ENCODE measurements around the gene CORO2A.
A peak's percentile ranks its signal among the peaks of the same experiment; 100 is the strongest.

CORO2A gene, protein sequence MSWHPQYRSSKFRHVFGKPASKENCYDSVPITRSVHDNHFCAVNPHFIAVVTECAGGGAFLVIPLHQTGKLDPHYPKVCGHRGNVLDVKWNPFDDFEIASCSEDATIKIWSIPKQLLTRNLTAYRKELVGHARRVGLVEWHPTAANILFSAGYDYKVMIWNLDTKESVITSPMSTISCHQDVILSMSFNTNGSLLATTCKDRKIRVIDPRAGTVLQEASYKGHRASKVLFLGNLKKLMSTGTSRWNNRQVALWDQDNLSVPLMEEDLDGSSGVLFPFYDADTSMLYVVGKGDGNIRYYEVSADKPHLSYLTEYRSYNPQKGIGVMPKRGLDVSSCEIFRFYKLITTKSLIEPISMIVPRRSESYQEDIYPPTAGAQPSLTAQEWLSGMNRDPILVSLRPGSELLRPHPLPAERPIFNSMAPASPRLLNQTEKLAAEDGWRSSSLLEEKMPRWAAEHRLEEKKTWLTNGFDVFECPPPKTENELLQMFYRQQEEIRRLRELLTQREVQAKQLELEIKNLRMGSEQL

DNA sequence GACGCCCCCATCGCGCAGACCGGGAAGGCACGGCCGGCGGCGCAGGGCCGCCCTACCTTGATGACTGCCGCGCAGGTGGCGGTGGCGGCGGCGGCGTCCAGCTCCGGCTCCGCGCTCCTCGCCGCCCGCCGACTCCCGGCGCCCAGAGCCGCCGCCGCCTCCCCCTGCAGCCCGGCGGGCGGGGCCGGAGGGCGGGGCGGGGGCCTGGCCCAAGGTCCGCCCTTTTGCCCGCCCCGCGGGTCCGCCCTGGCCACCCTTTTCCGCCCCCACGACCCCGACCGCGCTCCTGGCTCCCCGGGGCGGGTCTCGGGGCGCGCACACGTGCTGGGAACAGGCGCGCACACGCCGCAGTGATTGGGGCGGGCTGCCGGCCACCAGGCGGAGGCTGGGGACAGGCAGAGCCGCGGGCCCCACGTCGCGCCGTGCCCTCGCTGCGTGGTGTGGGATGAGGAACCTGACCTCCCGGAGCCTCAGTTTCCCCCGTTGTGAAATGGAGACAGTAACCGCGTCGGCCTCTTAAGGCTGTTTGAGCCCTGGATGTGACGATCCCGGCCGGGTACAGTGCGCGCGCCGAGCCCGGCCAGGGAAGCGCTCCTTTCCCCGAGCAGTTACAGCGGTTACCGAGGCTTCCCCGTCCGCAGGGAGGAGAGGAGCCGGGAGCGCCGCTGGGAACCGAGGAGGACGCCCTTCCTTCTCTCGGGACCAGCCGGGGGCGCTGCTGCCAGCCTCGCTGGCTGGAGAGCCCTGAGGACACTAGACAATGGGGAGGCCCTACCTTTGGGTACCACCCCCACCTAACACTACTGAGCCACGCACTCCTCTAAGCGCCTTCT is at the start of gene CORO2A:
Gene CORO2A (minus strand): TSS at position 135 of the 833 bp plus-strand sequence. CDS start 34,977 bp downstream, outside the sequence.
- Histone ChIP-seq H3K9me3 (ENCODE audit: control insufficient read depth, insufficient read depth, low read depth, low read length) (no peaks in the 10 kb centered on the region), H3K27me3 (ENCODE audit: control insufficient read depth, insufficient read depth, low read length) (no peaks in the 10 kb centered on the region), H3K27ac (ENCODE audit: low read depth, low read length) (peak within 1 kb of the TSS; percentile 28; the same call in 1 of the 2 replicates), H3K9ac (ENCODE audit: low read length) (peak within 1 kb of the TSS; percentile 80), H3K4me1 (ENCODE audit: control insufficient read depth, insufficient read depth, low read length) (peaks cover 22% of the 10 kb centered on the region), H3K4me3 (ENCODE audit: low read depth, low read length) (peak within 1 kb of the TSS; percentile 85), H3K36me3 (ENCODE audit: control insufficient read depth, insufficient read depth, low read length) (no peaks in the 10 kb centered on the region)

- peaks cover 27% of the 10 kb centered on the region; the same call in 1 of the 2 replicates for H3K36me3 ChIP-seq (ENCODE audit: control insufficient read depth, insufficient read depth, low read length)
- no peak overlapping the region for H3K27ac ChIP-seq (ENCODE audit: low read depth, low read length)
- H3K9me3 ChIP-seq (ENCODE audit: control insufficient read depth, insufficient read depth, low read depth, low read length), result no peaks in the 10 kb centered on the region
- H3K9ac ChIP-seq (ENCODE audit: low read length), result no peak overlapping the region
- peaks cover 22% of the 10 kb centered on the region for H3K4me1 ChIP-seq (ENCODE audit: control insufficient read depth, insufficient read depth, low read length)
- H3K27me3 ChIP-seq (ENCODE audit: control insufficient read depth, insufficient read depth, low read length), result no peaks in the 10 kb centered on the region
- H3K4me3 ChIP-seq (ENCODE audit: low read depth, low read length), result no peak overlapping the region
Observed at GRCh38 chr9:98241357-98242300, 49.2 kb upstream of the CORO2A start.

DNA sequence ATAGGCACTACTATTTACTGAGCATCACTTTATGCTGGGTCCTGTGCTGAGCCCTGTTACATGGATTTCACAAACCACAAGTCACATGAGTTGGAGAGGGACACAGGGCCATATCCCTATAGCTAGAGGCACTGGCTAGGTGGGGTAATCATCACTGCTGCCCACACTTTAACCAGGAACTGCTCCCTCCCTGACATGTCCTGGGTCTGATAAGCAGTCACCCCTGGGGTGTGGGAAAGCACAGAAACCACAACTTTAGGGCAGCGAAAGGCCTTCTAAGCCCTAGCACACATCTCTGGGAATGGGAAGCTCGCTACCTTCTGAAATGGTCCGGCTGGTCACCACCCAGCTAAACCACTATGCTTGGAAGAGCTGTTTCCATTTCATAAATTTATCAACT is 48.0 kb upstream of the CORO2A start:
- peaks cover 19% of the 10 kb centered on the region for H3K4me1 ChIP-seq (ENCODE audit: control insufficient read depth, insufficient read depth, low read length)
- no peaks in the 10 kb centered on the region for H3K27me3 ChIP-seq (ENCODE audit: control insufficient read depth, insufficient read depth, low read length)

GRCh38 chr9:98236901-98237487 is 44.6 kb upstream of the CORO2A start:
- H3K27ac ChIP-seq (ENCODE audit: low read depth, low read length), result no peak overlapping the region
- peaks cover 2% of the 10 kb centered on the region; the same call in 1 of the 2 replicates for H3K4me1 ChIP-seq (ENCODE audit: control insufficient read depth, insufficient read depth, low read length)
- H3K4me3 ChIP-seq (ENCODE audit: low read depth, low read length), result no peak overlapping the region
- no peaks in the 10 kb centered on the region for H3K9me3 ChIP-seq (ENCODE audit: control insufficient read depth, insufficient read depth, low read depth, low read length)
- no peaks in the 10 kb centered on the region for H3K27me3 ChIP-seq (ENCODE audit: control insufficient read depth, insufficient read depth, low read length)
- H3K9ac ChIP-seq (ENCODE audit: low read length), result no peak overlapping the region
- peaks cover 40% of the 10 kb centered on the region; the same call in 1 of the 2 replicates for H3K36me3 ChIP-seq (ENCODE audit: control insufficient read depth, insufficient read depth, low read length)

More for the DNA sequence above, 48.0 kb upstream of the CORO2A start:
- H3K27ac ChIP-seq (ENCODE audit: low read depth, low read length), result no peak overlapping the region
- H3K9ac ChIP-seq (ENCODE audit: low read length), result no peak overlapping the region
- H3K36me3 ChIP-seq (ENCODE audit: control insufficient read depth, insufficient read depth, low read length), result peaks cover 27% of the 10 kb centered on the region; the same call in 1 of the 2 replicates
- H3K9me3 ChIP-seq (ENCODE audit: control insufficient read depth, insufficient read depth, low read depth, low read length), result no peaks in the 10 kb centered on the region
- H3K4me3 ChIP-seq (ENCODE audit: low read depth, low read length), result no peak overlapping the region

GRCh38 chr9:98235126-98235525 is 42.7 kb upstream of the CORO2A start:
- no peak overlapping the region for H3K9ac ChIP-seq (ENCODE audit: low read length)
- no peaks in the 10 kb centered on the region for H3K9me3 ChIP-seq (ENCODE audit: control insufficient read depth, insufficient read depth, low read depth, low read length)
- H3K4me3 ChIP-seq (ENCODE audit: low read depth, low read length), result no peak overlapping the region
- no peak overlapping the region for H3K27ac ChIP-seq (ENCODE audit: low read depth, low read length)
- no peaks in the 10 kb centered on the region for H3K27me3 ChIP-seq (ENCODE audit: control insufficient read depth, insufficient read depth, low read length)
- peaks cover 37% of the 10 kb centered on the region for H3K36me3 ChIP-seq (ENCODE audit: control insufficient read depth, insufficient read depth, low read length)
- H3K4me1 ChIP-seq (ENCODE audit: control insufficient read depth, insufficient read depth, low read length), result no peaks in the 10 kb centered on the region

GRCh38 chr9:98234245-98234825 is 41.9 kb upstream of the CORO2A start:
- H3K27ac ChIP-seq (ENCODE audit: low read depth, low read length), result no peak overlapping the region
- H3K9me3 ChIP-seq (ENCODE audit: control insufficient read depth, insufficient read depth, low read depth, low read length), result no peaks in the 10 kb centered on the region
- H3K9ac ChIP-seq (ENCODE audit: low read length), result no peak overlapping the region
- no peaks in the 10 kb centered on the region for H3K27me3 ChIP-seq (ENCODE audit: control insufficient read depth, insufficient read depth, low read length)
- H3K36me3 ChIP-seq (ENCODE audit: control insufficient read depth, insufficient read depth, low read length), result peaks cover 40% of the 10 kb centered on the region
- no peaks in the 10 kb centered on the region for H3K4me1 ChIP-seq (ENCODE audit: control insufficient read depth, insufficient read depth, low read length)
- no peak overlapping the region for H3K4me3 ChIP-seq (ENCODE audit: low read depth, low read length)

DNA sequence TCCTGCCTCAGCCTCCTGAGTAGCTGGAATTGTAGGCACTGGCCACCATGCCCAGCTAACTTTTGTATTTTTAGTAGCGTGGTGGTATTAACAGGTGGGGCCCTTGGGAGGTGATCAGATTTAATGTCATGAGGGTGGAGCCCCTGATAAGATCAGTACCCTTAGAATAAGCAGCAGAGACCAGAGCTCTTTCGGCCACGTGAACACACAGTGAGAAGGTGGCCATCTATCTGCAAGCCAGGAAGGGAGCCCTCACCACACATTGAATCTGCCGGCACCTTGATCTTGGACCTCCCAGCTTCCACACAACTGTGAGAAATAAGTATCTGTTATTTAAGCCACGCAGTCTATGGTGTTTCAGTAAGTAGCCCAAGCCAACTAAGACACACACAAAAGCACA is 40.5 kb upstream of the CORO2A start:
- H3K4me1 ChIP-seq (ENCODE audit: control insufficient read depth, insufficient read depth, low read length), result no peaks in the 10 kb centered on the region
- no peaks in the 10 kb centered on the region for H3K9me3 ChIP-seq (ENCODE audit: control insufficient read depth, insufficient read depth, low read depth, low read length)
- no peak overlapping the region for H3K27ac ChIP-seq (ENCODE audit: low read depth, low read length)
- H3K36me3 ChIP-seq (ENCODE audit: control insufficient read depth, insufficient read depth, low read length), result peaks cover 50% of the 10 kb centered on the region
- H3K27me3 ChIP-seq (ENCODE audit: control insufficient read depth, insufficient read depth, low read length), result no peaks in the 10 kb centered on the region
- no peak overlapping the region for H3K4me3 ChIP-seq (ENCODE audit: low read depth, low read length)
- H3K9ac ChIP-seq (ENCODE audit: low read length), result no peak overlapping the region

- H3K9ac ChIP-seq (ENCODE audit: low read length), result no peak overlapping the region
- no peaks in the 10 kb centered on the region for H3K27me3 ChIP-seq (ENCODE audit: control insufficient read depth, insufficient read depth, low read length)
- H3K4me1 ChIP-seq (ENCODE audit: control insufficient read depth, insufficient read depth, low read length), result no peaks in the 10 kb centered on the region
- H3K4me3 ChIP-seq (ENCODE audit: low read depth, low read length), result no peak overlapping the region
- peaks cover 57% of the 10 kb centered on the region for H3K36me3 ChIP-seq (ENCODE audit: control insufficient read depth, insufficient read depth, low read length)
- H3K9me3 ChIP-seq (ENCODE audit: control insufficient read depth, insufficient read depth, low read depth, low read length), result no peaks in the 10 kb centered on the region
- H3K27ac ChIP-seq (ENCODE audit: low read depth, low read length), result no peak overlapping the region
Observed at GRCh38 chr9:98231770-98232478, 39.5 kb upstream of the CORO2A start.

- Histone ChIP-seq H3K9ac (ENCODE audit: low read length) (no peak overlapping the region), H3K9me3 (ENCODE audit: control insufficient read depth, insufficient read depth, low read depth, low read length) (no peaks in the 10 kb centered on the region), H3K27me3 (ENCODE audit: control insufficient read depth, insufficient read depth, low read length) (no peaks in the 10 kb centered on the region), H3K4me3 (ENCODE audit: low read depth, low read length) (no peak overlapping the region), H3K4me1 (ENCODE audit: control insufficient read depth, insufficient read depth, low read length) (no peaks in the 10 kb centered on the region), H3K36me3 (ENCODE audit: control insufficient read depth, insufficient read depth, low read length) (peaks cover 68% of the 10 kb centered on the region), H3K27ac (ENCODE audit: low read depth, low read length) (no peak overlapping the region)
Observed at GRCh38 chr9:98230789-98231188, 38.4 kb upstream of the CORO2A start.

All from HUES6 (cell line).